ENCODE results near the gene HOXC5. TPM values are rescaled to one million over a fixed set of nuclear protein-coding genes. Genes with fewer than 3 reads are reported as not detected.

HOXC5 gene
- not detected for total RNA-seq
- long read RNA-seq, partial matches to known transcripts = 0 of 1 reads
- long read RNA-seq, other reads (novel, unspliced or antisense) = 0 of 1 reads

DNA sequence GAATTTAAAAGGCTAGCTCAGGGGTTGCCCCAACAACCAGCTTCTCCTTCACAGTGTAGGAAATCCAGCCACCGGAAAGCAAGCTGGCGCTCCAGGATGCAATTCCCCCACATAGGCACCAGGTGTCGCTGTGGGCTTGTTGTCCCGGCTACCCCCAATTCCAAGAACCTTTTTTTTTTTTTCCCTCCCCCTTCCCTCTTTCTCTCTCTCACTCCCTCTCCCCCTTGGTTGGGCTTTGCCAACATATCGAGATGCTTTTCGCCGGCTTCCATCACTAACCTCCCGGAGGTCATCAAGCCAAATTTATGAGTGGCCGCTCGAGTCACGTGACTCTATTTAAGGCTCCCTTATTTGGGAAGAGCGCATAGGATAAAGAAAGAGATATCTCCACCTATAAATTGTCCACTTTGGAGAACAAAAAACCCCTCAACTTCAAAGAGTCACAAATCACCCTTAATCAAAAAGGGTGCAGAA, at the start of gene HOXC5:
Gene HOXC5 (plus strand): TSS at position 424 of the 474 bp plus-strand sequence. CDS start 73 bp downstream, outside the sequence.
- H3K27me3 ChIP-seq = peaks cover 94% of the 10 kb centered on the region
- intact Hi-C loops (cut with DNase I) = no loop called here
- peak; percentile 72 for DNase-seq
- no peaks in the 10 kb centered on the region for H3K36me3 ChIP-seq
- H3K4me3 ChIP-seq = peak within 1 kb of the TSS; percentile 33
- TF ChIP-seq, protein P1, sequence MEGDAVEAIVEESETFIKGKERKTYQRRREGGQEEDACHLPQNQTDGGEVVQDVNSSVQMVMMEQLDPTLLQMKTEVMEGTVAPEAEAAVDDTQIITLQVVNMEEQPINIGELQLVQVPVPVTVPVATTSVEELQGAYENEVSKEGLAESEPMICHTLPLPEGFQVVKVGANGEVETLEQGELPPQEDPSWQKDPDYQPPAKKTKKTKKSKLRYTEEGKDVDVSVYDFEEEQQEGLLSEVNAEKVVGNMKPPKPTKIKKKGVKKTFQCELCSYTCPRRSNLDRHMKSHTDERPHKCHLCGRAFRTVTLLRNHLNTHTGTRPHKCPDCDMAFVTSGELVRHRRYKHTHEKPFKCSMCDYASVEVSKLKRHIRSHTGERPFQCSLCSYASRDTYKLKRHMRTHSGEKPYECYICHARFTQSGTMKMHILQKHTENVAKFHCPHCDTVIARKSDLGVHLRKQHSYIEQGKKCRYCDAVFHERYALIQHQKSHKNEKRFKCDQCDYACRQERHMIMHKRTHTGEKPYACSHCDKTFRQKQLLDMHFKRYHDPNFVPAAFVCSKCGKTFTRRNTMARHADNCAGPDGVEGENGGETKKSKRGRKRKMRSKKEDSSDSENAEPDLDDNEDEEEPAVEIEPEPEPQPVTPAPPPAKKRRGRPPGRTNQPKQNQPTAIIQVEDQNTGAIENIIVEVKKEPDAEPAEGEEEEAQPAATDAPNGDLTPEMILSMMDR (IDR thresholded peaks at IDR 0.05) = peak; percentile 83
- H3K9me3 ChIP-seq = no peaks in the 10 kb centered on the region
- H3K27ac ChIP-seq = no peak within 1 kb of the TSS
- peak; percentile 73 for ATAC-seq
- H3K4me1 ChIP-seq = no peaks in the 10 kb centered on the region

DNA sequence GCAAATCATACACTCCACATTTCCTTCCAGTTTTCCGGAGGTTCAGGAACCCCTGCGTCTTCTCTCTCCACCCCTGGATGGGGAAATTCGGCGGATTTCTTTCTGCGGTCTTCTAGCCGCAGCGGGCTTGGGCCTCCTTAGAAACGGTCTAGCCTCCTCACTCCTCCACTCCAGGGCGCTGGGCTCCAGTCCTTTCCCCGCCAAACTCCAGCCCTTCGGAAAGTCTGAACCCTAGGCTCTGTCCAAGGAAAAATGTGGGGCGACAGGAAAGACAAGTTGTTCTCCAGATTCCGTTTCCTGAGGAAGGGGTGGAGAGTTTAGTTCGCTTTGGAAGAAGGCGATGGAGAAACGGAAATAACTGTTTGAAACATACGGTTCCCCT, 49.3 kb upstream of the HOXC5 start:
- H3K9me3 ChIP-seq = no peaks in the 10 kb centered on the region
- DNase-seq (no peak), ATAC-seq (no peak)
- peaks cover 99% of the 10 kb centered on the region for H3K27me3 ChIP-seq
- intact Hi-C loops (cut with DNase I) = no loop called here
- TF ChIP-seq, protein P1 (IDR thresholded peaks at IDR 0.05) = no peak
- peaks cover 7% of the 10 kb centered on the region for H3K4me1 ChIP-seq
- H3K36me3 ChIP-seq = no peaks in the 10 kb centered on the region
- no peak overlapping the region for H3K4me3 ChIP-seq
- no peak overlapping the region for H3K27ac ChIP-seq

DNA sequence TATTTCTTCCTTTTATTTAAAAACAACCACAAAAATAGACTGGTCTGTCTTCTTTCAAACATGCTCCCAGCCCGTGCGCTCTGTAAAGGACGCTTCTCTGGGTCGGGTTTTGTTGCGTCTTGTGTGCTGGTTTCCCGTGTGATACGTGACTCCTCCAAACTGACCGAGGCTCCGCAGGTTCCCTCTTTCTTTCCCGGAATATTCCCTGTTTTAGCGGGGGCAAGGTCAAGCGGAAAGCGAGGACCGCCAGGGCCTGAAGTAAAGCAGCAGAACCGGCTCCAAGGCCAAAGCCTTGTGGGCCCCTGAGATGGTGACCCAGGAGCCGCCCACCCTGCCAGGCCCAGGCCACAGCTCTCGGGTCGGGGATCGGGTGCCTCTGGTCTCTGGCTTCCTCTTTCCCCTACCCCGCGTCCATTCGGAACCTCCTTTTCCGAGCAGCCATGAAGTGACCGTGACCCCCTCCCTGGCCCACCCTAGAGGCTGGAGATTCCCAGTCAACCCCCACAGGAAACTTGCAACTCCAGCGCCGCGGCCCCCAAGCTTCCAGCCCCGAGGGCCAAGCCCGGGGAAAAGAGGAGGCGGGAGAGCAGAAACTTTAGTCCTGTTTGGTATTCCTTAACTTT, 48.8 kb upstream of the HOXC5 start:
- peaks cover 9% of the 10 kb centered on the region for H3K4me1 ChIP-seq
- peaks cover 99% of the 10 kb centered on the region for H3K27me3 ChIP-seq
- no peak overlapping the region for H3K4me3 ChIP-seq
- TF ChIP-seq, protein P1 (IDR thresholded peaks at IDR 0.05) = no peak
- H3K9me3 ChIP-seq = no peaks in the 10 kb centered on the region
- intact Hi-C loops (cut with DNase I) = no loop called here
- ATAC-seq (no peak), DNase-seq (peak; percentile 52)
- no peak overlapping the region for H3K27ac ChIP-seq
- no peaks in the 10 kb centered on the region for H3K36me3 ChIP-seq

DNA sequence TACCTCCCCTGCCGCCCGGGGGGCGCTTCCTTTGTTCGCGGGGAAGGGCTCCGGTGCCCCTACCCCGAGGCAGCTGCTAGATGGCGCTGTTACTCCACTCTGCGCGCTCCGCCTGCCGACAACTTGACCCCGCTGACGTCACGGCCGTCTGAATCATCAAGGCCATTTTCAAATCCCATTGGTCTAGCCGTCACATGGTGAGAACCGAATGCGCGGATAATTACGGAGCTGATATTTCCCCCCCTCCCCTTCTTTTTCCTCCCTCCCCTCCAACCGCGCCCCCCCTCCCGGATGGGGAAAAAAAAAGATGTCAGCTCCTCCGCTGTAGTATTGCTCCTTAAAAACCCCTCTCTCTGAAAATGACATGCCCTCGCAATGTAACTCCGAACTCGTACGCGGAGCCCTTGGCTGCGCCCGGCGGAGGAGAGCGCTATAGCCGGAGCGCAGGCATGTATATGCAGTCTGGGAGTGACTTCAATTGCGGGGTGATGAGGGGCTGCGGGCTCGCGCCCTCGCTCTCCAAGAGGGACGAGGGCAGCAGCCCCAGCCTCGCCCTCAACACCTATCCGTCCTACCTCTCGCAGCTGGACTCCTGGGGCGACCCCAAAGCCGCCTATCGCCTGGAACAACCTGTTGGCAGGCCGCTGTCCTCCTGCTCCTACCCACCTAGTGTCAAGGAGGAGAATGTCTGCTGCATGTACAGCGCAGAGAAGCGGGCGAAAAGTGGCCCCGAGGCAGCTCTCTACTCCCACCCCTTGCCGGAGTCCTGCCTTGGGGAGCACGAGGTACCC, 47.8 kb upstream of the HOXC5 start, which contains the start of gene HOXC10:
Gene HOXC10 (plus strand): TSS at position 246 of the 791 bp plus-strand sequence. CDS start 114 bp downstream, at position 360.
- no peak within 1 kb of the TSS for H3K4me3 ChIP-seq
- intact Hi-C loops (cut with DNase I) = no loop called here

DNA sequence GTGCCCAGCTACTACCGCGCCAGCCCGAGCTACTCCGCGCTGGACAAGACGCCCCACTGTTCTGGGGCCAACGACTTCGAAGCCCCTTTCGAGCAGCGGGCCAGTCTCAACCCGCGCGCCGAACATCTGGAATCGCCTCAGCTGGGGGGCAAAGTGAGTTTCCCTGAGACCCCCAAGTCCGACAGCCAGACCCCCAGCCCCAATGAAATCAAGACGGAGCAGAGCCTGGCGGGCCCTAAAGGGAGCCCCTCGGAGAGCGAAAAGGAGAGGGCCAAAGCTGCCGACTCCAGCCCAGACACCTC, 47.2 kb upstream of the HOXC5 start:
- ATAC-seq = no peak
- Histone ChIP-seq H3K9me3 (no peaks in the 10 kb centered on the region), H3K27ac (no peak overlapping the region), H3K36me3 (no peaks in the 10 kb centered on the region), H3K4me1 (peaks cover 15% of the 10 kb centered on the region), H3K27me3 (peaks cover 100% of the 10 kb centered on the region), H3K4me3 (no peak overlapping the region)
- TF ChIP-seq, protein P1 (IDR thresholded peaks at IDR 0.05) = no peak
- DNase-seq = no peak
- intact Hi-C loops (cut with DNase I) = no loop called here

More for the DNA sequence above, 47.8 kb upstream of the HOXC5 start, which contains the start of gene HOXC10:
- peak; percentile 55 for ATAC-seq
- Histone ChIP-seq H3K27me3 (peaks cover 100% of the 10 kb centered on the region), H3K4me1 (peaks cover 15% of the 10 kb centered on the region), H3K9me3 (no peaks in the 10 kb centered on the region), H3K36me3 (no peaks in the 10 kb centered on the region), H3K27ac (no peak within 1 kb of the TSS)
- TF ChIP-seq, protein P1 (IDR thresholded peaks at IDR 0.05) = peak; percentile 31
- peak; percentile 75 for DNase-seq

All from upper lobe of right lung (tissue), 1 donor.